LoVo (cell line): ENCODE data around the gene TMTC2.

Experiments
- DNase-seq: peaks from one replicate; pipeline ENCODE4 v3.0.0-alpha.2; 2016; ENCODE audit warnings: low spot score

Gene TMTC2

GRCh38 chr12:83015390-83016217 lies 328.9 kb downstream of the TMTC2 start:
- no peak for DNase-seq

DNA sequence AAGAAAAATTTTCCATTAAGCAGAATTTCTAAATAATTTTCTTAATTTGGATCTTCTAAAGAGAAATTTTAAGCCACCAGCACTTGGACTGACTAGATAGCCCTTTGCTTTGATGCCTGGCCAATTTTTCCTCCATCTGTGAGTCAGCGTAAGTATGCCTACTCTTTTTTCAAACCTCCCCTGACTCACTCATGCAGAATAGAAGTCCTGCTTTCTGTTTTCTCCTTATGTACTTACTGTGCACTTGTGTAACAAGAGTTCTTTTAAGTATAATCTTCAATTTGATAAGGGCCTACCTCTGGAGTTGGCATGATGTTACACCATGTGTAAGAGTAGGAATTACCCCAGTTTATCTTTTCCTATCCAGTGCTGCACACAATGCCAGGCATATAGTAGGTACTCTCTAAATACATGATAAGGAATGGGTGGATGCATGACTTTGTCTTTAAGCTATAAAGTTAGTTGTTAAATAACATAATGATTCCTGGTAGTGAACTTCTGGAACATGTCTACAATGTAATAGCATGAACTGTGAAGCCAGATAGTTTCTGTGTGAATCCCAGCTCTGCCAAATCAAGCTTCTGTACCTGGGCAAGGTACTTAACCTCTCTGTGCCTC lies 329.6 kb downstream of the TMTC2 start:
- peak; percentile 43 for DNase-seq

- DNase-seq: no peak
Measured at GRCh38 chr12:83016991-83017390, 330.3 kb downstream of the TMTC2 start.

DNA sequence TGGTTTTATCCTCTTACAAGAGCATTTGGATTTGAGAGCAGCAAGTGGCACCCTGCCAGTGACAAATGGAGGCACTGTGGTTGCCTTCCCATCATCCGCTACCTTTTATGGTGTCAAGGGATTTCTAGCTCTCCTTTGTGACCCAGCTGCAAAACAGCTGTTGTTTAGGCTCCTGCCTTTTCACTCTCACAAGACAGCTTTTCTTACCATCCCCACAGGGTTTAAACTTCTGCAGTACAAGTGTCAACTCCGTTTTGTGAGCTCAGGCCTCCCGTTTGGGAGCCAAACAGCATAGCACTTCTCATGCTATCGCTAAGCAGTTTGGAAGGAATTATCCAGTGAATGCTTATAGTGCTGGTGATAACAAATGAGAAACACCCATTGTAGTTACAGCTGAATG lies 331.4 kb downstream of the TMTC2 start:
- DNase-seq: no peak

GRCh38 chr12:83027021-83027723 lies 340.5 kb downstream of the TMTC2 start:
- DNase-seq: no peak

- DNase-seq: no peak
Measured at GRCh38 chr12:83031196-83031595, 344.5 kb downstream of the TMTC2 start.

DNA sequence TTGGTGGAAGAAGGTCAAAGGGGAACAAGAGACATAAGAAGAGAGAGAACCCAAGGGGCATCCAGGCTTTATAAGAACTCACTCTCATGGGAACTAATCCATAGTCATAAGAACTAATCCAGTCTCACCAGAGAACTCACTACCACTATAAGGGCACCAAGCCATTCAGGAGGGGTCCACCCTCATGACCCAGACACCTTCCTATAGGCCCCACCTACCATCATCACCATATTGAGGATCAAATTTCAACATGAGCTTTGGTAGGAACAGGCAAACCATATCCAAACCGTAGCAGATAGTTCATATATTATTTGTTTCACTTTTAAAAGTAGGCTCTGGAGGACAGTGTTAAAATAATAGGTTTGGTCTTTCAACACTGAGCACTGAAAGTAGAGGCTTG lies 350.1 kb downstream of the TMTC2 start:
- DNase-seq: no peak

GRCh38 chr12:83039413-83039812 lies 352.7 kb downstream of the TMTC2 start:
- no peak for DNase-seq

DNA sequence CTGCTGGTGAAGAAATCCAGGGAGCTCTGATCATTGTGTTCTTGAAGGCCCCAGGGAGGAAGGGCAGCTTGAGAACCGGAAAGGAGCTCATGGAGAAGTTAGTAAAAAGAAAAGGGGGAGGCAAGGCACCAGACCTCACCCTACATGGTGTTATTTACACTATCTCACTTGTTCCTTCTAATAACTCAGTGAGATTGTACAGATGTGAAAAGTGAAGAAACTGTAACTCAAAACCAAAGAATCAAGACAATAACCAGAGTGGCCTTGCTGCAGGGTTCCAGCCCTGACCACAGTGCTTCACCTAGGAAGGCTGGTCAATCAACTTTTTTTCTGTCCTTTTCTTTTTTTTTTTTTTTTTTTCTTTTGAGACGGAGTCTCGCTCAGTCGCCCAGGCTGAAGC lies 353.6 kb downstream of the TMTC2 start:
- no peak for DNase-seq

- no peak for DNase-seq
Measured at GRCh38 chr12:83040991-83041390, 354.3 kb downstream of the TMTC2 start.

- DNase-seq: no peak
Measured at GRCh38 chr12:83042441-83043200, 355.9 kb downstream of the TMTC2 start.

DNA sequence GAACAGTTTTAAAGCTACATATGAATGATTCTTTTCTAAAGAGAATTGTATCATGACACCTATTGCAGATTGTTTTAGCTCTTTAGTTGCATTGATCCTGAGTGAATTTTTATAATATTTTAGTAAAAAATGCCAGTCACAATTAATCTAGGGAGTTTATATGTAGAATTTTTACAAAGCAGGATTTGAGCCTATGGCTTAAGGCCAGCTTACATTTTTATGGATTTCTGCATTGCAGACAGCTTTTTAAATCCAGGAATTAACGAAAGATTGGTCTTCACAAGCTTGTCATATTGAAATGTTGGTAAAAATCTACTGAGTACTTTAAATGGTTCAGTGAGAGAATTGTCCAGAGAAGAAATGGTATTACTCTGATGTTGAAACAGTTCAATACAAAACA lies 358.0 kb downstream of the TMTC2 start:
- DNase-seq: no peak

- no peak for DNase-seq
Measured at GRCh38 chr12:83046019-83046418, 359.3 kb downstream of the TMTC2 start.

- no peak for DNase-seq
Measured at GRCh38 chr12:83049306-83049705, 362.6 kb downstream of the TMTC2 start.

- DNase-seq: no peak
Measured at GRCh38 chr12:83052890-83053541, 366.3 kb downstream of the TMTC2 start.

DNA sequence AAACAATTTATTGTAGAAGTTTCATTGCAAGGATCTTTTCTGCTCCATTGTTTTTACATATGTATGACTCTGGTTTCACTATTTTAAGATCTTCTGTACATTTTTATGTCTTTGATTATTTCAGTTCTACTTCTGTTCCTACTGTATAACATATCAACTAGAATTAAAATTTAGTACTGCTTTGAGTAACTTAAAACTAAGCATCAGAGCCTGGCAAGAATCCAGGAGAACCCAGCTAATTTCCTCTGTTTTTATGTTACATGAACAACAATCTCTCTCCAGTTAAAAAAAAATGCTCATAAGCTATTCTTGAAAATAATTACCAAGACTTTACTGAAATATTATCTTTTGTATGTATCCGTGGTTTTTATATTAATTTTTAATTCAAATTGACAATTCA lies 370.7 kb downstream of the TMTC2 start:
- no peak for DNase-seq

DNA sequence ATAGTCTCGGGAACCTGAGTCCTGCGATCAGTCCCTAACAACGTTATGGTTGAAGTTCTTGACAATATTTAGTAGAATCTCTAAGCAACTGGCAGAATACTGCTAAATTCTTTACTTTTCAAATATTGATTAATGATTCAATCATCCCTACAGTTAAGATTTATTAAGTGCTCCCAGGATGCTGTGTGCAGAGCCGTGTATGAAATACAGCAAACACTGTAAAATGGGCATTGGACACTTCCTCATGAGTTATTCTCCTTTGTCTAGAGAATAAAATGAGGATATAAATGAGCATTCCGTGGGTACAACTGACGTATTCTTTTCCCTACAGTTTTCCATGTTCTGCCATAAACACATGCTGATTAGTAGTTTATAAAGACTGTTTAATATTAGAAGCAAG lies 372.4 kb downstream of the TMTC2 start:
- no peak for DNase-seq

- DNase-seq: no peak
Measured at GRCh38 chr12:83065562-83065961, 378.9 kb downstream of the TMTC2 start.

- DNase-seq: no peak
Measured at GRCh38 chr12:83067981-83068380, 381.3 kb downstream of the TMTC2 start.

GRCh38 chr12:83074358-83074894 lies 387.7 kb downstream of the TMTC2 start:
- DNase-seq: no peak

GRCh38 chr12:83075471-83075870 lies 388.8 kb downstream of the TMTC2 start:
- DNase-seq: no peak

DNA sequence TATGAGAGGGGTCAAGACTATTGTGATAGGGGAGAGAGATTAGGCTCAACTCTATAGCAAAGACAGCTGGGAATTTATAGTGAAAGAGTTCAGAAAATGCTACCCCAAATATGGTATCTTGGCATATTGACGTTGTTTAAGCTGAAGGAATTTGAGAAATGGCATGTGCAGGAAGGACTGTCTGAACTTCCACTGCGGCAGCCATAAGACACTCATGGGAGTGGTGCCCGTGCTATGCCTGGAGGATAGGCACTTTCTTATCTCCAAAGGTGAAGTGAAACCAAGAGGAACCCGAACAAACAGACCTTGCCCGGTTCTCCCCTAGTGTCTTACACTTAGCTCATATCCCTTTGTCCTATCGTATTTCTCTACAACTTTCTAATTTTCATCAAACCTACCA lies 390.3 kb downstream of the TMTC2 start:
- DNase-seq: no peak
